Body of pancreas (tissue), 4 donors: ENCODE results near the gene MRPS15.

Source experiments
- POLR2A ChIP-seq, 3 donors: fragments of 450-650 bp; IDR thresholded peaks; one replicate each; pipeline ENCODE4 v1.6.1; 2016; ENCODE audit warnings: antibody characterized with exemption in 3 of 3, mild to moderate bottlenecking in 2 of 3
- TF ChIP-seq, protein P1 (sequence below), 7 experiments: fragments of 450-650 bp in 4 of 7; fragments of 200-600 bp in 3 of 7; sonication (generic) in 3 of 7; IDR thresholded peaks; one replicate each; pipeline ENCODE4 v1.5.1; 2016 to 2019; ENCODE audit warnings: antibody characterized with exemption in 7 of 7

DNA sequence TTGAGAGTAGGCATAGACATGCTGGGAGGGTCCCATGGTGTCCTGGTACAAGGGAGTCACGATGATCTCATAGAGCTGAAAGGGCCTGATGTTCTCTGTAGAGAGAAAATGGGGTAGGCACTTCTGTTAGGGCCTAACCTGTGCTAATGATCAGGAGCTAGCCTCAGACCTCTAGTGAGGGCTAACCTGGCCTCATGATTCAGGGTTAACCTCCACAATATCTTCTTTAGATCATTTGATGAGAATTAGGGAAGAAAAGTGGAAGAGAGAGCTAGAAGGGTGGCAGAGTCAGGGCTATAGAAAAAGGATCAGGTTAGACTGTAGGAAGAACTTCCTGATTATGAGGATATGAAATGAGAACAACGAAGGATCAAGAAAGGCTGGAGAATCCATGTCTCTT, 5.0 kb upstream of the MRPS15 start:
- TF ChIP-seq, protein P1, sequence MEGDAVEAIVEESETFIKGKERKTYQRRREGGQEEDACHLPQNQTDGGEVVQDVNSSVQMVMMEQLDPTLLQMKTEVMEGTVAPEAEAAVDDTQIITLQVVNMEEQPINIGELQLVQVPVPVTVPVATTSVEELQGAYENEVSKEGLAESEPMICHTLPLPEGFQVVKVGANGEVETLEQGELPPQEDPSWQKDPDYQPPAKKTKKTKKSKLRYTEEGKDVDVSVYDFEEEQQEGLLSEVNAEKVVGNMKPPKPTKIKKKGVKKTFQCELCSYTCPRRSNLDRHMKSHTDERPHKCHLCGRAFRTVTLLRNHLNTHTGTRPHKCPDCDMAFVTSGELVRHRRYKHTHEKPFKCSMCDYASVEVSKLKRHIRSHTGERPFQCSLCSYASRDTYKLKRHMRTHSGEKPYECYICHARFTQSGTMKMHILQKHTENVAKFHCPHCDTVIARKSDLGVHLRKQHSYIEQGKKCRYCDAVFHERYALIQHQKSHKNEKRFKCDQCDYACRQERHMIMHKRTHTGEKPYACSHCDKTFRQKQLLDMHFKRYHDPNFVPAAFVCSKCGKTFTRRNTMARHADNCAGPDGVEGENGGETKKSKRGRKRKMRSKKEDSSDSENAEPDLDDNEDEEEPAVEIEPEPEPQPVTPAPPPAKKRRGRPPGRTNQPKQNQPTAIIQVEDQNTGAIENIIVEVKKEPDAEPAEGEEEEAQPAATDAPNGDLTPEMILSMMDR (IDR thresholded peaks at IDR 0.05) = no peak
- no peak for TF ChIP-seq POLR2A (IDR thresholded peaks at IDR 0.05)
